K562 (cell line): ENCODE results near the gene CASKIN1. TPM values are rescaled to one million over a fixed set of nuclear protein-coding genes. Genes with fewer than 3 reads are reported as not detected.

ENCODE experiments used
- ATAC-seq: fragments of 200-7000 bp; cut with Tn5 transposase; 3 replicates; pipeline ENCODE4 v1.9.1; 2020; ENCODE audit warnings: moderate library complexity
- BruUV-seq: library from RNA; stranded (reverse); fragments of 400-500 nt; replicated peaks from 2 replicates; lab custom pipeline; 2021; lab: Mats Ljungman, UMichigan
- CTCF ChIA-PET: fragments of 300-600 bp; formaldehyde crosslinking; extraction: SDS; loops from one replicate; lab custom pipeline; 2021; ENCODE audit warnings: low intra/inter-chr PET ratio; lab: Yijun Ruan, JAX
- POLR2A ChIA-PET: fragments of 300-600, 350-650 bp; sonication (Branson Sonifier 250); formaldehyde crosslinking; extraction: SDS; loops from one replicate; lab custom pipeline; 2021; ENCODE audit warnings: antibody characterized with exemption, inconsistent platforms; lab: Yijun Ruan, JAX
- DNase-seq, 4 experiments: peaks; one replicate each; pipeline versions ENCODE4 v3.0.0 to v3.0.0-alpha.2; 2011 to 2018; ENCODE audit warnings: low spot score in 3 of 4, mixed read lengths in 3 of 4; ENCODE audit errors: extremely low read depth in 1 of 4
- FAIRE-seq: peaks from 2 replicates; lab custom pipeline; 2011; peaks lifted over from hg19 to GRCh38; lab: Jason Lieb, UNC
- H2AFZ ChIP-seq: 2 replicates; pipeline ENCODE4 v1.6.0; 2011; ENCODE audit warnings: low read depth, low read length, control low read depth, inconsistent platforms
- H3K27ac ChIP-seq: fragments of 200-600 bp; 3 replicates; pipeline ENCODE4 v1.8.0; 2011; ENCODE audit warnings: low read depth, mild to moderate bottlenecking, control low read depth, inconsistent platforms, low read length, moderate library complexity, mixed read lengths; ENCODE audit errors: extremely low read depth
- H3K27me3 ChIP-seq, 2 experiments: fragments of 300-600 bp in 1 of 2; 2 replicates in 1 of 2; 3 replicates in 1 of 2; pipeline versions ENCODE4 v1.6.0 to v1.8.0; 2011; ENCODE audit warnings: inconsistent platforms in 2 of 2, low read length in 2 of 2, mild to moderate bottlenecking in 1 of 2, mixed read lengths in 1 of 2, moderate library complexity in 1 of 2; ENCODE audit not compliant: control insufficient read depth in 2 of 2, insufficient read depth in 2 of 2
- H3K36me3 ChIP-seq: fragments of 300-600 bp; 3 replicates; pipeline ENCODE4 v1.8.0; 2011; ENCODE audit warnings: mild to moderate bottlenecking, low read length, inconsistent platforms; ENCODE audit not compliant: control insufficient read depth, insufficient read depth
- H3K4me1 ChIP-seq, 2 experiments: fragments of 200-600 bp in 1 of 2; replicated peaks in 1 of 2; 2 replicates in 1 of 2; 3 replicates in 1 of 2; pipeline versions ENCODE4 v1.5.1 to v1.8.0; 2011; ENCODE audit warnings: inconsistent platforms in 2 of 2, low read length in 2 of 2, mild to moderate bottlenecking in 1 of 2, mixed read lengths in 1 of 2, moderate library complexity in 1 of 2; ENCODE audit not compliant: control insufficient read depth in 2 of 2, insufficient read depth in 2 of 2
- H3K4me2 ChIP-seq: 2 replicates; pipeline ENCODE4 v1.6.1; 2011; ENCODE audit warnings: low read length, control low read depth, inconsistent platforms, mixed read lengths; ENCODE audit not compliant: insufficient read depth
- H3K4me3 ChIP-seq: fragments of 200-600 bp; sonication (generic), shearing (Covaris generic); 2 replicates; pipeline ENCODE4 v1.5.1; 2016; ENCODE audit warnings: control low read depth, inconsistent platforms
- H3K79me2 ChIP-seq: fragments of 200-600 bp; 3 replicates; pipeline ENCODE4 v1.8.0; 2011; ENCODE audit warnings: low read length, inconsistent platforms; ENCODE audit not compliant: control insufficient read depth, insufficient read depth
- H3K9ac ChIP-seq, 2 experiments: 2 replicates each; pipeline versions ENCODE4 v1.6.0 to v1.6.1; 2011; ENCODE audit warnings: low read depth in 2 of 2, low read length in 2 of 2, control low read depth in 1 of 2, inconsistent platforms in 1 of 2, mild to moderate bottlenecking in 1 of 2, mixed read lengths in 1 of 2; ENCODE audit not compliant: insufficient read depth in 1 of 2
- H3K9me1 ChIP-seq: one replicate; pipeline ENCODE4 v1.6.0; 2011; ENCODE audit warnings: inconsistent platforms, mild to moderate bottlenecking, low read length, moderate library complexity; ENCODE audit not compliant: control insufficient read depth, insufficient read depth
- H3K9me3 ChIP-seq: replicated peaks from 2 replicates; pipeline ENCODE4 v1.5.1; 2011; ENCODE audit warnings: low read depth, low read length, inconsistent platforms; ENCODE audit not compliant: control insufficient read depth, insufficient read depth
- H4K20me1 ChIP-seq: replicated peaks from 2 replicates; pipeline ENCODE4 v1.6.1; 2011; ENCODE audit warnings: low read length, inconsistent platforms, mixed read lengths; ENCODE audit not compliant: control insufficient read depth, insufficient read depth
- CHD1 ChIP-seq: fragments of 200-600 bp; sonication (generic); IDR thresholded peaks from one replicate; pipeline ENCODE4 v1.6.1; 2012; ENCODE audit warnings: mild to moderate bottlenecking, moderate library complexity, low read length, inconsistent platforms
- ELF2 ChIP-seq: fragments of 250-450 bp; sonication (Bioruptor Pico); IDR thresholded peaks from 2 replicates; pipeline ENCODE4 v1.5.0; 2021; ENCODE audit warnings: mild to moderate bottlenecking
- MCM3 ChIP-seq: fragments of 450-650 bp; IDR thresholded peaks from 2 replicates; pipeline ENCODE4 v1.6.1; 2016
- NFXL1 ChIP-seq: fragments of 450-650 bp; formaldehyde crosslinking; IDR thresholded peaks from 2 replicates; pipeline ENCODE4 v1.4.0; 2021; ENCODE audit warnings: mild to moderate bottlenecking
- POLR2G ChIP-seq: fragments of 200-400 bp; formaldehyde crosslinking; IDR thresholded peaks from 2 replicates; pipeline ENCODE4 v1.6.1; 2017; ENCODE audit warnings: low read depth, mild to moderate bottlenecking, antibody characterized with exemption, low read length, moderate library complexity
- PURB ChIP-seq: sonication (generic); formaldehyde crosslinking; IDR thresholded peaks from 2 replicates; pipeline ENCODE4 v1.9.0; 2021; ENCODE audit warnings: low read depth, mild to moderate bottlenecking, missing genetic modification reagents
- ZBTB33 ChIP-seq: sonication (generic); formaldehyde crosslinking; IDR thresholded peaks from 2 replicates; pipeline ENCODE4 v1.8.1; 2023; ENCODE audit warnings: mild to moderate bottlenecking, missing genetic modification reagents
- ZBTB9 ChIP-seq: fragments of 450-650 bp; formaldehyde crosslinking; IDR thresholded peaks from 2 replicates; pipeline ENCODE4 v1.4.0; 2020; ENCODE audit warnings: mild to moderate bottlenecking, moderate library complexity
- ZKSCAN8 ChIP-seq: fragments of 200-800 bp; sonication (Bioruptor generic); IDR thresholded peaks from 2 replicates; pipeline ENCODE4 v1.6.1; 2016; ENCODE audit warnings: missing genetic modification characterization, missing compliant biosample characterization
- WGBS: fragments of 100-300 bp; shearing (Covaris generic); methylation state at CpG from one replicate; pipeline ENCODE4 v1.1.6; 2016; ENCODE audit warnings: low coverage, mixed read lengths; ENCODE audit not compliant: insufficient coverage; ENCODE audit errors: missing lambda C conversion rate; 5-methylcytosine and 5-hydroxymethylcytosine counted together
- in situ Hi-C: fragments of 300-500 bp; cut with MboI; formaldehyde crosslinking; loops from 4 replicates; pipeline ENCODE4 v1.15.0; 2018; ENCODE audit warnings: inconsistent platforms, mixed read lengths
- intact Hi-C: fragments of 100-400 bp; cut with micrococcal nuclease; formaldehyde crosslinking; loops from 2 replicates; pipeline ENCODE4 v1.14.2; 2022
- polyA plus RNA-seq, 8 experiments: library from polyadenylated mRNA; depleted of rRNA in 4 of 8; stranded (reverse) in 5 of 8; unstranded in 3 of 8; fragments of >200 nt; fragmentation: Nextera tagmentation in 2 of 8; fragmentation: Illumina TruSeq in 1 of 8; extraction: Ambion mirVana in 2 of 8; extraction: Trizol in 1 of 8; gene quantifications; 2 replicates each; pipeline versions ENCODE4 v1.2.1 to v1.2.3, GENCODE V29; 2011 to 2014; ENCODE audit warnings: inconsistent platforms in 1 of 8, missing spikeins in 1 of 8
- total RNA-seq, 7 experiments: library from RNA; depleted of rRNA in 6 of 7; stranded (reverse); fragments of >200 nt in 6 of 7; fragmentation: Illumina TruSeq in 2 of 7; extraction: Trizol in 2 of 7; gene quantifications; 2 replicates each; pipeline versions ENCODE4 v1.2.1 to v1.2.3, GENCODE V29; 2011 to 2021; ENCODE audit warnings: low replicate concordance in 1 of 7

Gene CASKIN1
- total and polyA plus RNA-seq, 9 of the 15 experiments (the other 6 are each of a cell fraction or from before 2014, with no cell fraction given), result 0.15 to 4.5 (median 1.5) TPM; not detected in 2

GRCh38 chr16:2170587-2171435, 25.6 kb downstream of the CASKIN1 start:
- CTCF ChIA-PET, result no interaction called here
- Histone ChIP-seq H3K4me1 (peaks cover 0 to 44% of the 10 kb centered on the region in 2 experiments; a peak in 1 of 5 replicates), H3K27me3 (no peaks in the 10 kb centered on the region), H3K9me1 (no peaks in the 10 kb centered on the region), H3K4me3 (no peak overlapping the region), H3K36me3 (peaks cover 83% of the 10 kb centered on the region), H3K9me3 (no peaks in the 10 kb centered on the region), H3K9ac (no peak overlapping the region; a peak in 1 of 4 replicates), H3K79me2 (peaks cover 5% of the 10 kb centered on the region; the same call in 2 of the 3 replicates), H3K4me2 (no peak overlapping the region), H4K20me1 (no peaks in the 10 kb centered on the region), H3K27ac (no peak overlapping the region), H2AFZ (no peak overlapping the region)
- intact Hi-C loops, result no loop called here
- no TSS peak for BruUV-seq
- in situ Hi-C loops, result no loop called here
- POLR2A ChIA-PET, result no interaction called here
- no peak for ATAC-seq
- 96% methylated on average over 16 of the region's 47 CpGs for WGBS
- no peak for DNase-seq
- FAIRE-seq, result no peak
- TF ChIP-seq POLR2G (peak; percentile 31), ZBTB33 (CRISPR knock-in tag) (peak; percentile 90), CHD1 (no peak), ELF2 (no peak), PURB (CRISPR knock-in tag) (no peak), ZBTB9 (no peak), ZKSCAN8 (CRISPR knock-in tag) (no peak), MCM3 (no peak), NFXL1 (CRISPR knock-in tag) (no peak)
